IMR-90 (cell line): Measurements from ENCODE around the gene LTBP1. TPM values are rescaled to one million over a fixed set of nuclear protein-coding genes. Genes with fewer than 3 reads are reported as not detected.

ENCODE experiments used
- ATAC-seq: fragments of 200-7000 bp; cut with Tn5 transposase; 2 replicates; pipeline ENCODE4 v1.9.1; 2020; ENCODE audit warnings: low read depth, mild to moderate bottlenecking, moderate library complexity
- BruUV-seq: library from RNA; stranded (reverse); fragments of 400-500 nt; replicated peaks from 2 replicates; lab custom pipeline; 2021; lab: Mats Ljungman, UMichigan
- CTCF ChIA-PET: fragments of 300-600 bp; formaldehyde crosslinking; extraction: SDS; loops from one replicate; lab custom pipeline; 2021; ENCODE audit warnings: antibody characterized with exemption; lab: Yijun Ruan, JAX
- POLR2A ChIA-PET: fragments of 300-600 bp; sonication (Branson Sonifier 250); formaldehyde crosslinking; loops from one replicate; lab custom pipeline; 2022; ENCODE audit warnings: antibody characterized with exemption; ENCODE audit not compliant: unreplicated experiment; lab: Charles Lee
- DNase-seq: peaks from one replicate; pipeline ENCODE4 v3.0.0; 2013
- H2AFZ ChIP-seq: replicated peaks from 2 replicates; pipeline ENCODE3; 2013; ENCODE audit warnings: low read length, mild to moderate bottlenecking; ENCODE audit not compliant: poor library complexity
- H2AK5ac ChIP-seq: 2 replicates; pipeline ENCODE4 v1.6.1; 2013; ENCODE audit warnings: low read depth, low read length, inconsistent platforms
- H2AK9ac ChIP-seq: replicated peaks from 2 replicates; pipeline ENCODE3; 2013; ENCODE audit warnings: mild to moderate bottlenecking, low read depth, low read length, moderate library complexity; ENCODE audit not compliant: poor library complexity
- H2BK120ac ChIP-seq: 2 replicates; pipeline ENCODE4 v1.6.1; 2013; ENCODE audit warnings: low read depth, low read length, inconsistent platforms
- H2BK15ac ChIP-seq: 3 replicates; pipeline ENCODE4 v1.6.1; 2013; ENCODE audit warnings: low read depth, low read length, inconsistent platforms
- H2BK20ac ChIP-seq: 2 replicates; pipeline ENCODE4 v1.6.1; 2013; ENCODE audit warnings: low read depth, mild to moderate bottlenecking, inconsistent platforms, low read length, moderate library complexity
- H2BK5ac ChIP-seq: 2 replicates; pipeline ENCODE4 v1.6.1; 2013; ENCODE audit warnings: mild to moderate bottlenecking, low read depth, low read length, inconsistent platforms; ENCODE audit not compliant: poor library complexity, severe bottlenecking
- H3K14ac ChIP-seq: replicated peaks from 2 replicates; pipeline ENCODE4 v1.6.1; 2013; ENCODE audit warnings: low read depth, low read length, inconsistent platforms
- H3K18ac ChIP-seq: 2 replicates; pipeline ENCODE4 v1.6.1; 2013; ENCODE audit warnings: low read depth, low read length, control low read depth
- H3K23ac ChIP-seq: 2 replicates; pipeline ENCODE4 v1.6.1; 2013; ENCODE audit warnings: low read depth, low read length, inconsistent platforms
- H3K27ac ChIP-seq: 2 replicates; pipeline ENCODE4 v1.5.1; 2013; ENCODE audit warnings: mild to moderate bottlenecking, control low read depth, low read length; ENCODE audit not compliant: insufficient read depth
- H3K27me3 ChIP-seq: 2 replicates; pipeline ENCODE4 v1.6.1; 2013; ENCODE audit warnings: low read length; ENCODE audit not compliant: control insufficient read depth, insufficient read depth
- H3K36me3 ChIP-seq: 2 replicates; pipeline ENCODE4 v1.6.1; 2013; ENCODE audit warnings: low read length, mixed read lengths; ENCODE audit not compliant: control insufficient read depth, insufficient read depth
- H3K4ac ChIP-seq: 2 replicates; pipeline ENCODE4 v1.6.1; 2013; ENCODE audit warnings: low read depth, low read length, inconsistent platforms
- H3K4me1 ChIP-seq: 2 replicates; pipeline ENCODE4 v1.6.1; 2013; ENCODE audit warnings: low read length, mixed read lengths; ENCODE audit not compliant: control insufficient read depth, insufficient read depth
- H3K4me2 ChIP-seq: 2 replicates; pipeline ENCODE4 v1.6.1; 2013; ENCODE audit warnings: low read depth, mild to moderate bottlenecking, control low read depth, low read length, moderate library complexity
- H3K4me3 ChIP-seq: 2 replicates; pipeline ENCODE4 v1.5.1; 2013; ENCODE audit warnings: low read depth, mild to moderate bottlenecking, control low read depth, low read length, moderate library complexity; ENCODE audit not compliant: insufficient read depth
- H3K56ac ChIP-seq: 2 replicates; pipeline ENCODE4 v1.6.1; 2013; ENCODE audit warnings: low read length, inconsistent platforms; ENCODE audit not compliant: insufficient read depth; ENCODE audit errors: extremely low read depth
- H3K79me1 ChIP-seq, 2 experiments: 2 replicates each; pipeline ENCODE4 v1.6.1; 2013; ENCODE audit warnings: low read length in 2 of 2, inconsistent platforms in 1 of 2, low read depth in 1 of 2
- H3K9ac ChIP-seq: 2 replicates; pipeline ENCODE4 v1.6.1; 2013; ENCODE audit warnings: low read depth, low read length, control low read depth
- H3K9me1 ChIP-seq: 2 replicates; pipeline ENCODE4 v1.6.1; 2013; ENCODE audit warnings: low read length, inconsistent platforms; ENCODE audit not compliant: insufficient read depth
- H3K9me3 ChIP-seq: 2 replicates; pipeline ENCODE4 v1.6.1; 2013; ENCODE audit warnings: low read length; ENCODE audit not compliant: control insufficient read depth, insufficient read depth
- H4K20me1 ChIP-seq: 2 replicates; pipeline ENCODE4 v1.6.1; 2013; ENCODE audit warnings: low read length, inconsistent platforms; ENCODE audit not compliant: insufficient read depth
- H4K5ac ChIP-seq: 2 replicates; pipeline ENCODE4 v1.6.1; 2013; ENCODE audit warnings: mild to moderate bottlenecking, low read depth, low read length, control low read depth
- H4K8ac ChIP-seq, 2 experiments: 2 replicates each; pipeline ENCODE4 v1.6.1; 2013; ENCODE audit warnings: low read depth in 2 of 2, low read length in 2 of 2, control low read depth in 1 of 2, inconsistent platforms in 1 of 2
- H4K91ac ChIP-seq: 2 replicates; pipeline ENCODE4 v1.6.1; 2013; ENCODE audit warnings: low read depth, low read length, inconsistent platforms; ENCODE audit not compliant: insufficient read depth
- BHLHE40 ChIP-seq: fragments of 150-350 bp; IDR thresholded peaks from 2 replicates; pipeline ENCODE4 v1.6.1; 2016; ENCODE audit warnings: mild to moderate bottlenecking, low read depth, low read length
- CEBPB ChIP-seq: IDR thresholded peaks from 2 replicates; pipeline ENCODE4 v1.6.1; 2012; ENCODE audit warnings: low read depth, low read length, improper control_type of control experiment
- CHD1 ChIP-seq: IDR thresholded peaks from 2 replicates; pipeline ENCODE4 v1.6.1; 2012; ENCODE audit warnings: low read depth, low read length, improper control_type of control experiment
- CTCF ChIP-seq: conservative IDR thresholded peaks from 2 replicates; pipeline ENCODE4 v1.5.1; 2012; ENCODE audit warnings: mild to moderate bottlenecking, low read depth, low read length, improper control_type of control experiment
- FOS ChIP-seq: fragments of 150-350 bp; IDR thresholded peaks from 2 replicates; pipeline ENCODE4 v1.6.1; 2016; ENCODE audit warnings: low read depth, low read length
- MAFK ChIP-seq: IDR thresholded peaks from 2 replicates; pipeline ENCODE4 v1.6.1; 2012; ENCODE audit warnings: low read depth, low read length, improper control_type of control experiment
- MXI1 ChIP-seq: IDR thresholded peaks from 2 replicates; pipeline ENCODE4 v1.6.1; 2012; ENCODE audit warnings: low read depth, mild to moderate bottlenecking, low read length, moderate library complexity, borderline replicate concordance
- NFE2L2 ChIP-seq: fragments of 150-350 bp; IDR thresholded peaks from 2 replicates; pipeline ENCODE4 v1.6.1; 2016; ENCODE audit warnings: low read depth, mild to moderate bottlenecking, low read length
- RAD21 ChIP-seq: IDR thresholded peaks from 2 replicates; pipeline ENCODE4 v1.6.1; 2012; ENCODE audit warnings: low read length, improper control_type of control experiment
- RCOR1 ChIP-seq: IDR thresholded peaks from 2 replicates; pipeline ENCODE4 v1.6.1; 2012; ENCODE audit warnings: mild to moderate bottlenecking, low read length, improper control_type of control experiment; ENCODE audit not compliant: insufficient replicate concordance
- RFX5 ChIP-seq: IDR thresholded peaks from 2 replicates; pipeline ENCODE4 v1.8.0; 2012; ENCODE audit warnings: low read depth, mild to moderate bottlenecking, low read length, moderate library complexity
- SMC3 ChIP-seq: fragments of 150-350 bp; IDR thresholded peaks from 2 replicates; pipeline ENCODE4 v1.6.1; 2016; ENCODE audit warnings: low read depth, mild to moderate bottlenecking, antibody characterized with exemption, low read length, moderate library complexity
- WGBS, 2 experiments: methylation state at CpG; one replicate each; pipeline versions ENCODE4 v1.1.5 to v1.1.7; 2013; ENCODE audit warnings: missing lambda C conversion rate in 2 of 2; ENCODE audit not compliant: insufficient read length in 1 of 2; ENCODE audit errors: extremely low coverage in 2 of 2; 5-methylcytosine and 5-hydroxymethylcytosine counted together
- dilution Hi-C: fragments of 300-500 bp; cut with HindIII; formaldehyde crosslinking; loops from one replicate; pipeline ENCODE4 v1.14.3; 2018; ENCODE audit warnings: low sequenced_read_pairs; ENCODE audit not compliant: unreplicated experiment
- in situ Hi-C: fragments of 300-500 bp; cut with MboI; formaldehyde crosslinking; loops from 3 replicates; pipeline ENCODE4 v1.14.3; 2019; ENCODE audit warnings: low sequenced_read_pairs, inconsistent platforms, mixed read lengths
- intact Hi-C: fragments of 100-400 bp; cut with micrococcal nuclease; formaldehyde crosslinking; loops from 2 replicates; pipeline ENCODE4 v1.10.0; 2022
- polyA plus RNA-seq, 3 experiments: library from polyadenylated mRNA; depleted of rRNA; stranded (reverse); fragments of >200 nt; gene quantifications; 2 replicates each; pipeline ENCODE4 v1.2.3, GENCODE V29; 2012; ENCODE audit warnings: low replicate concordance in 1 of 3
- total RNA-seq: library from RNA; depleted of rRNA; stranded (reverse); fragments of >200 nt; gene quantifications from 2 replicates; pipeline ENCODE4 v1.2.3, GENCODE V29; 2012
- TF ChIP-seq, protein P1 (sequence below): fragments of 150-350 bp; IDR thresholded peaks from 2 replicates; pipeline ENCODE4 v1.6.1; 2017; ENCODE audit warnings: mild to moderate bottlenecking, antibody characterized with exemption, low read length, low read depth

The LTBP1 gene
- total and polyA plus RNA-seq, 2 of the 4 experiments (the other 2 are of a cell fraction): 235 to 326 TPM

GRCh38 chr2:33335516-33335915, 388.8 kb downstream of the LTBP1 start:
- Histone ChIP-seq H3K14ac (no peak overlapping the region), H3K4me1 (no peaks in the 10 kb centered on the region), H2BK120ac (no peak overlapping the region), H3K36me3 (peaks cover 26% of the 10 kb centered on the region), H3K9ac (no peak overlapping the region), H2BK15ac (no peak overlapping the region), H2BK5ac (no peak overlapping the region), H3K27ac (no peak overlapping the region), H3K4ac (no peak overlapping the region), H2AK5ac (no peak overlapping the region), H4K5ac (no peak overlapping the region), H3K4me2 (no peak overlapping the region), H2AK9ac (no peak overlapping the region), H4K8ac (no peak overlapping the region), H3K27me3 (no peaks in the 10 kb centered on the region), H4K20me1 (no peaks in the 10 kb centered on the region), H4K91ac (no peak overlapping the region), H2BK20ac (no peak overlapping the region), H3K79me1 (peaks cover 6 to 29% of the 10 kb centered on the region in 2 experiments; a peak in 2 of 4 replicates), H3K9me1 (peaks cover 10% of the 10 kb centered on the region), H2AFZ (no peak overlapping the region), H3K23ac (no peak overlapping the region), H3K18ac (no peak overlapping the region), H3K9me3 (no peaks in the 10 kb centered on the region), H3K56ac (no peak overlapping the region), H3K4me3 (no peak overlapping the region)
- intact Hi-C loops (no loop called here), dilution Hi-C loops (no loop called here), in situ Hi-C loops (no loop called here)
- POLR2A ChIA-PET: no interaction called here
- WGBS, 2 experiments: no CpG with 5 or more reads among the region's 3 CpGs
- TF ChIP-seq RFX5: no peak
- TF ChIP-seq RCOR1: no peak
- TF ChIP-seq BHLHE40: no peak
- TF ChIP-seq, protein P1, sequence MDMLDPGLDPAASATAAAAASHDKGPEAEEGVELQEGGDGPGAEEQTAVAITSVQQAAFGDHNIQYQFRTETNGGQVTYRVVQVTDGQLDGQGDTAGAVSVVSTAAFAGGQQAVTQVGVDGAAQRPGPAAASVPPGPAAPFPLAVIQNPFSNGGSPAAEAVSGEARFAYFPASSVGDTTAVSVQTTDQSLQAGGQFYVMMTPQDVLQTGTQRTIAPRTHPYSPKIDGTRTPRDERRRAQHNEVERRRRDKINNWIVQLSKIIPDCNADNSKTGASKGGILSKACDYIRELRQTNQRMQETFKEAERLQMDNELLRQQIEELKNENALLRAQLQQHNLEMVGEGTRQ: no peak
- TF ChIP-seq MXI1: no peak
- TF ChIP-seq SMC3: no peak
- TF ChIP-seq MAFK: no peak
- TF ChIP-seq RAD21: no peak
- TF ChIP-seq NFE2L2: no peak
- no peak for TF ChIP-seq CTCF
- TF ChIP-seq FOS: no peak
- no peak for TF ChIP-seq CHD1
- no peak for TF ChIP-seq CEBPB
- CTCF ChIA-PET: no interaction called here
- no TSS peak for BruUV-seq
- ATAC-seq: no peak
- DNase-seq: no peak
